Natural killer cell (primary cell): ENCODE results near the gene CRKL. TPM values are rescaled to one million over a fixed set of nuclear protein-coding genes. Genes with fewer than 3 reads are reported as not detected.
A peak's percentile ranks its signal among the peaks of the same experiment; 100 is the strongest.

Experiments used
- ATAC-seq, 3 donors: fragments of 150-1000 bp in 2 of 3; fragments of 200-7000 bp in 1 of 3; cut with Tn5 transposase; 1 replicate in 1 of 3; 2 replicates in 2 of 3; pipeline ENCODE4 v1.10.0; 2021; ENCODE audit warnings: mild to moderate bottlenecking in 2 of 3, moderate library complexity in 2 of 3
- DNase-seq, 2 donors: peaks; one replicate each; pipeline versions ENCODE4 v3.0.0 to v3.0.0-alpha.2; 2013 to 2021; ENCODE audit warnings: mixed read lengths in 1 of 2
- H3K27ac ChIP-seq: one replicate; pipeline ENCODE4 v1.5.1; 2013; ENCODE audit warnings: mild to moderate bottlenecking, low read length
- H3K27me3 ChIP-seq: one replicate; pipeline ENCODE4 v1.6.1; 2013; ENCODE audit warnings: low read length; ENCODE audit not compliant: control insufficient read depth, insufficient read depth
- H3K36me3 ChIP-seq: one replicate; pipeline ENCODE4 v1.6.1; 2013; ENCODE audit warnings: low read length; ENCODE audit not compliant: control insufficient read depth, insufficient read depth
- H3K4me1 ChIP-seq: one replicate; pipeline ENCODE4 v1.6.1; 2013; ENCODE audit warnings: low read length; ENCODE audit not compliant: control insufficient read depth, insufficient read depth
- H3K4me3 ChIP-seq: one replicate; pipeline ENCODE4 v1.5.1; 2013; ENCODE audit warnings: low read length
- H3K9me3 ChIP-seq: one replicate; pipeline ENCODE4 v1.6.1; 2013; ENCODE audit warnings: low read length; ENCODE audit not compliant: control insufficient read depth, insufficient read depth
- H3K27ac Mint-ChIP-seq, 2 donors: one replicate each; pipeline ENCODE4 v1.8.0; 2022; ENCODE audit warnings: mild to moderate bottlenecking in 2 of 2, mixed read lengths in 2 of 2, moderate library complexity in 1 of 2
- H3K27me3 Mint-ChIP-seq, 2 donors: one replicate each; pipeline ENCODE4 v1.8.0; 2022; ENCODE audit warnings: low read depth in 2 of 2, mixed read lengths in 2 of 2
- H3K36me3 Mint-ChIP-seq: one replicate; pipeline ENCODE4 v1.8.0; 2022; ENCODE audit warnings: mixed read lengths
- H3K4me1 Mint-ChIP-seq, 2 donors: one replicate each; pipeline ENCODE4 v1.8.0; 2022; ENCODE audit warnings: mixed read lengths in 2 of 2
- H3K4me3 Mint-ChIP-seq: one replicate; pipeline ENCODE4 v1.8.0; 2022; ENCODE audit warnings: mild to moderate bottlenecking, moderate library complexity, mixed read lengths
- H3K9me3 Mint-ChIP-seq, 2 donors: one replicate each; pipeline ENCODE4 v1.8.0; 2022; ENCODE audit warnings: mixed read lengths in 2 of 2
- CTCF ChIP-seq: fragments of 200-600 bp; IDR thresholded peaks from one replicate; pipeline ENCODE4 v1.8.0; 2022; ENCODE audit warnings: antibody characterized with exemption
- WGBS: methylation state at CpG from one replicate; pipeline ENCODE4 v1.1.7; 2013; ENCODE audit warnings: missing lambda C conversion rate; ENCODE audit not compliant: insufficient coverage; 5-methylcytosine and 5-hydroxymethylcytosine counted together
- intact Hi-C: fragments of 100-400 bp; cut with micrococcal nuclease; formaldehyde crosslinking; loops from one replicate; pipeline ENCODE4 v1.14.2; 2022
- total RNA-seq, 4 donors: library from RNA; stranded (reverse); fragments of 120-200 nt in 1 of 4; gene quantifications; one replicate each; pipeline versions ENCODE4 v1.2.3 to v1.2.4, GENCODE V29; 2013 to 2022

CRKL gene
- total RNA-seq, 3 donors from 2014 or later (not counting 1 experiment from before 2014, with no cell fraction given) = 50.7 to 71.2 (median 67.4) TPM

DNA sequence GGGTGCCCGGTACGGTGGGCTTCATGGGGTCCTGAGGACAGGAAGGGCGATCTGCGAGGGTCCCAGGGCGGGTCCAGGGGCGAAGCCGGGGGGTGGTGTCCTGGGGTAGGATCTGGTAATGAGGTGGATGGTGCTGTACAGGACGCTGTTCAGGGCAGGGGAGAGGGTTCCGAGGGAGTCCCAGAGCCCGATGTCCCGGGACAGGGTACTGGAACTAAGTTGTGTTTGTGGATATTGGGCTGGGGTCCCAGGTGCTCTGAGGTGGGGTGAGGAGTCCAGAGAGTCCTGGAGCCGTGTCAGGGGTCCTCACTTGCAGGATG, 65.3 kb downstream of the CRKL start:
- Histone ChIP-seq H3K36me3 (peaks cover 10% of the 10 kb centered on the region), H3K27me3 (no peaks in the 10 kb centered on the region), H3K4me1 (peaks cover 32% of the 10 kb centered on the region), H3K27ac (peak overlapping the region; percentile 57), H3K4me3 (peak overlapping the region; percentile 78), H3K9me3 (peaks cover 6% of the 10 kb centered on the region)
- intact Hi-C loops = loop anchor here (1.0 kb wide), 2 partner anchors 19 to 63 kb away; partner anchors contain the start of gene LRRC74B
- WGBS = 3% methylated on average over 12 of the region's 12 CpGs
- peak overlapping the region; percentile 92 for H3K4me3 Mint-ChIP-seq
- H3K27ac Mint-ChIP-seq = peak overlapping the region; percentile 80 to 92
- ATAC-seq (no peak), DNase-seq (no peak)
- TF ChIP-seq CTCF = no peak
- no peaks in the 10 kb centered on the region for H3K36me3 Mint-ChIP-seq
- peaks cover 27 to 46% of the 10 kb centered on the region in 2 donors for H3K4me1 Mint-ChIP-seq
- H3K27me3 Mint-ChIP-seq = no peaks in the 10 kb centered on the region
- peaks cover 2 to 3% of the 10 kb centered on the region in 2 donors for H3K9me3 Mint-ChIP-seq

- H3K27me3 ChIP-seq = no peaks in the 10 kb centered on the region
- H3K36me3 ChIP-seq = peaks cover 16% of the 10 kb centered on the region
- peaks cover 6% of the 10 kb centered on the region for H3K9me3 ChIP-seq
- Mint-ChIP-seq H3K4me3 (peak overlapping the region; percentile 92), H3K27me3 (no peaks in the 10 kb centered on the region), H3K27ac (peak overlapping the region; percentile 80 to 92), H3K9me3 (peaks cover 2 to 3% of the 10 kb centered on the region in 2 donors), H3K36me3 (no peaks in the 10 kb centered on the region), H3K4me1 (peaks cover 27 to 46% of the 10 kb centered on the region in 2 donors)
- H3K4me3 ChIP-seq = no peak overlapping the region
- peak overlapping the region; percentile 57 for H3K27ac ChIP-seq
- intact Hi-C loops = no loop called here
- ATAC-seq (no peak), DNase-seq (no peak)
- peaks cover 32% of the 10 kb centered on the region for H3K4me1 ChIP-seq
- TF ChIP-seq CTCF = no peak
- WGBS = 92% methylated on average over 4 of the region's 5 CpGs
These were observed 66.0 kb downstream of the CRKL start for GRCh38 chr22:20983081-20983771.

DNA sequence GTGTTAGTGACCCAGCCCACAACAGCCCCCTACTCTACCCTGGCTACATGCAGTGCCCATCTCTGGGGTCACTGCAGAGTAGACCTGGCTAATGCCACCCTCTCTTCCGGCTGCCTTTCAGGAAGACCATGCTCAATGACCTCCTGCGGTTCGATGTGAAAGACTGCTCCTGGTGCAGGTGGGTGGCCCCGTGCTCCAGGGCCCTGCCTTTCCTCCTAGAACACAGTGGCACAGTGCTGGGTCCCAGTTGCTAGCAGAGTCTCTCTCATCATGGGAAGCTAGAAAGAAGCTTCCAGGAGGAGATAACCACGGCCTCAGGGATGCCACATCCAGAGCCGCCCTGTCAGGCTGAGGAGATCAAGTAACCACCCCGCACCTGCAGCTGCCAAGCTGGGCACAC, 68.5 kb downstream of the CRKL start:
- Mint-ChIP-seq H3K36me3 (no peaks in the 10 kb centered on the region), H3K27me3 (no peaks in the 10 kb centered on the region), H3K9me3 (no peaks in the 10 kb centered on the region), H3K27ac (no peak overlapping the region), H3K4me3 (no peak overlapping the region), H3K4me1 (peaks cover 14 to 25% of the 10 kb centered on the region in 2 donors)
- no peak overlapping the region for H3K4me3 ChIP-seq
- no peaks in the 10 kb centered on the region for H3K9me3 ChIP-seq
- no peak overlapping the region for H3K27ac ChIP-seq
- H3K27me3 ChIP-seq = no peaks in the 10 kb centered on the region
- DNase-seq = no peak
- peaks cover 20% of the 10 kb centered on the region for H3K4me1 ChIP-seq
- no peak for ATAC-seq
- peaks cover 16% of the 10 kb centered on the region for H3K36me3 ChIP-seq
- no peak for TF ChIP-seq CTCF
- WGBS = 99% methylated on average over 7 of the region's 7 CpGs
- intact Hi-C loops = no loop called here

GRCh38 chr22:20986365-20986764, 69.2 kb downstream of the CRKL start:
- H3K4me3 ChIP-seq = no peak overlapping the region
- H3K36me3 Mint-ChIP-seq = no peaks in the 10 kb centered on the region
- DNase-seq (no peak), ATAC-seq (no peak)
- TF ChIP-seq CTCF = no peak
- H3K27me3 ChIP-seq = no peaks in the 10 kb centered on the region
- no peaks in the 10 kb centered on the region for H3K27me3 Mint-ChIP-seq
- no peaks in the 10 kb centered on the region for H3K9me3 Mint-ChIP-seq
- peaks cover 16% of the 10 kb centered on the region for H3K36me3 ChIP-seq
- no peaks in the 10 kb centered on the region for H3K9me3 ChIP-seq
- H3K27ac Mint-ChIP-seq = no peak overlapping the region
- H3K27ac ChIP-seq = no peak overlapping the region
- intact Hi-C loops = no loop called here
- 95% methylated on average over 1 of the region's 1 CpG for WGBS
- H3K4me3 Mint-ChIP-seq = no peak overlapping the region
- peaks cover 13% of the 10 kb centered on the region for H3K4me1 ChIP-seq
- H3K4me1 Mint-ChIP-seq = peaks cover 14 to 22% of the 10 kb centered on the region in 2 donors
